COLO829 (cell line): ENCODE measurements around the gene PCDH17.

Experiments
- DNase-seq: peaks from one replicate; pipeline ENCODE4 v3.0.0; 2012; ENCODE audit warnings: low spot score

The PCDH17 gene, protein sequence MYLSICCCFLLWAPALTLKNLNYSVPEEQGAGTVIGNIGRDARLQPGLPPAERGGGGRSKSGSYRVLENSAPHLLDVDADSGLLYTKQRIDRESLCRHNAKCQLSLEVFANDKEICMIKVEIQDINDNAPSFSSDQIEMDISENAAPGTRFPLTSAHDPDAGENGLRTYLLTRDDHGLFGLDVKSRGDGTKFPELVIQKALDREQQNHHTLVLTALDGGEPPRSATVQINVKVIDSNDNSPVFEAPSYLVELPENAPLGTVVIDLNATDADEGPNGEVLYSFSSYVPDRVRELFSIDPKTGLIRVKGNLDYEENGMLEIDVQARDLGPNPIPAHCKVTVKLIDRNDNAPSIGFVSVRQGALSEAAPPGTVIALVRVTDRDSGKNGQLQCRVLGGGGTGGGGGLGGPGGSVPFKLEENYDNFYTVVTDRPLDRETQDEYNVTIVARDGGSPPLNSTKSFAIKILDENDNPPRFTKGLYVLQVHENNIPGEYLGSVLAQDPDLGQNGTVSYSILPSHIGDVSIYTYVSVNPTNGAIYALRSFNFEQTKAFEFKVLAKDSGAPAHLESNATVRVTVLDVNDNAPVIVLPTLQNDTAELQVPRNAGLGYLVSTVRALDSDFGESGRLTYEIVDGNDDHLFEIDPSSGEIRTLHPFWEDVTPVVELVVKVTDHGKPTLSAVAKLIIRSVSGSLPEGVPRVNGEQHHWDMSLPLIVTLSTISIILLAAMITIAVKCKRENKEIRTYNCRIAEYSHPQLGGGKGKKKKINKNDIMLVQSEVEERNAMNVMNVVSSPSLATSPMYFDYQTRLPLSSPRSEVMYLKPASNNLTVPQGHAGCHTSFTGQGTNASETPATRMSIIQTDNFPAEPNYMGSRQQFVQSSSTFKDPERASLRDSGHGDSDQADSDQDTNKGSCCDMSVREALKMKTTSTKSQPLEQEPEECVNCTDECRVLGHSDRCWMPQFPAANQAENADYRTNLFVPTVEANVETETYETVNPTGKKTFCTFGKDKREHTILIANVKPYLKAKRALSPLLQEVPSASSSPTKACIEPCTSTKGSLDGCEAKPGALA (N-terminal part only)

DNA sequence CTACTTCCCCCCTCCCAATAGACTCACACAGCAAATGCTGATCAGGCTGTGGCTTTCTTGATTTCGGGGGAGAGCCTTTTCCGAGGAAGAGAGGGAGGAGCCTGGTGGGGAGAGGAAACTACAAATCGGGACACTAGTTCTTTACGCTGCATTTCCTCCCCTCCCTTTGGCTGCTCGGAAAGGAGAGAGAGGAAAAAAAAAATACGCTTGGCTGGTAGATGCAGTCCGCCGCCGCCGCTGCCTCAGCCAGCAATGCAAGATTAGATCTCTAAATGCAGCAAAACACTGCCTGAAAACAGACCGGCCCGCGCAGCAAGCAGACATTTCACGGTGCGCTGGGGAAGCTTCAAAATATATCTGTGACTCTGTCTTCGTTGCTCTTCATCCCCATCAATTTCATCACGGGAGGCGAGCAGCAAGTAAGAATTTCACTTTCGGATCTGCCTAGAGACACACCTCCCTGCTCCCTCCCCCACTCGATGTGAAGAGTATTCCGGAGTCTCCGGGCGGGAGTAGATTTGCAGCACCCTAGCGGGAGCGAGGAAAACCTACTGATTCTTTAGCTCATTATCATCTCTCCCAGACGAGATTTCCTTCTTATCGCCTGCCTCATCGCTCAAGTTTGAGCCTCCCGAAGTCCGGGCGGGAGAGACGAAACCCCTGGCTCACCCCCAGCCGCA, at the start of gene PCDH17:
TSS of gene PCDH17 (plus strand) at position 149 of the 680 bp plus-strand sequence. CDS start 803 bp downstream, outside the sequence.
- DNase-seq, result no peak

DNA sequence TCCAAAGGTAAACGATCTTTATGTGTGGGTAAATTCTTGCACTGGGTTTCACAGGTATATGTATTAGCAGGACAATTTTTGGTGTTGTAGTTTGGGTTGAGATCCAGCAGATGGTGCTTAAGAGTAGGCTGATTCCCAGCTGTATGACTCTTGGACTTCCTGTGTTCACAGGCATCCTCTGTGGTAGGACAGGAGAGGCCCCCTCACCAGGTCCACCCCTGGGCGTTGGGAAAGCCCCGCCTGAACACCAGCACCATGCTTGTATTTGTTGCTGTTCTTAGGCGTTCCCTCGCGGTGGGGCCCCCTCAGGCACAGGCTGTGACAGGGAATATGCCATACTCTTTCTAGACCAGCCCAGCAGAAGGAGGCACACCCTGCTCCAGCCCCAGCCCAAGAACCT, 49.5 kb upstream of the PCDH17 start:
- no peak for DNase-seq

GRCh38 chr13:57583529-57583928, 48.0 kb upstream of the PCDH17 start:
- DNase-seq, result no peak

DNA sequence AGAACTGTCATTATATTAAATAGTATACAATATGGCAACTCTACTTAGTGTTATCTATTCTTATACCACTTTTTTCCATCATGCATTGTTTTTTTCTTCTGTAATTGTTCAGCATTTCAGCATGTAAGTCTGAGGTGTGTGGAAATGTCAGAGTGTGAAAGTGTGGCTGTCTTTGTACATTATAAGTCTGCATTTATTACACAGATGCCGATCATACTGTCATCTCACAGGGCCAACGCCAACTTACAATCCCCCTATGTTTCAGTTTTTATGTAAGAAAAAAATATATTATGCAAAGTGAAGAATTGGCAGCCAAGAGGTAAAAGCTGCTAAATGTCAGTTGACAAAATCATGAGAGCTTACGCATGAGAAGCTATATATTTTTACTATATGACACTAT, 42.9 kb upstream of the PCDH17 start:
- DNase-seq, result no peak

- DNase-seq, result no peak
These were observed 35.8 kb upstream of the PCDH17 start for GRCh38 chr13:57595775-57596174.

GRCh38 chr13:57601536-57601935, 30.0 kb upstream of the PCDH17 start:
- DNase-seq, result no peak

- no peak for DNase-seq
These were observed 27.1 kb upstream of the PCDH17 start for GRCh38 chr13:57604442-57604841.

- no peak for DNase-seq
These were observed 19.6 kb upstream of the PCDH17 start for GRCh38 chr13:57611969-57612368.

DNA sequence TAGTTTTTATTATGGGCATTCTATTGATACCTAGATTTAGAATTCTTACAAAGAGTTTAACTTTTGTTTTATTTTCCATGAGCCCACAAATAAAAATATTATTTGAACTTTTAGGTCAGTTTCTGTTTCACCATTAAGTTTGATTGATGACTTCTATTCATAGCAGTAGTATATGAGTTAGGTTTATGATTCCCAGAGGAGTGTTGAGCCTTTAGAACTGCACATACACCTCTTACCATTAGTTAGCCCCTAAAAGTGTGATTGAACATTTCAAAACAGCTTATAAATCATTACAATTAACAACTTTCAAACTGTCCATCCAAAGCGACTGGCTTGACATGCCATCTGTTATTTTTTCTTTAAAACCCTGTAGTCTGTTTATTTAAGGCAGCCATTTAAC, 19.0 kb upstream of the PCDH17 start:
- DNase-seq, result no peak

DNA sequence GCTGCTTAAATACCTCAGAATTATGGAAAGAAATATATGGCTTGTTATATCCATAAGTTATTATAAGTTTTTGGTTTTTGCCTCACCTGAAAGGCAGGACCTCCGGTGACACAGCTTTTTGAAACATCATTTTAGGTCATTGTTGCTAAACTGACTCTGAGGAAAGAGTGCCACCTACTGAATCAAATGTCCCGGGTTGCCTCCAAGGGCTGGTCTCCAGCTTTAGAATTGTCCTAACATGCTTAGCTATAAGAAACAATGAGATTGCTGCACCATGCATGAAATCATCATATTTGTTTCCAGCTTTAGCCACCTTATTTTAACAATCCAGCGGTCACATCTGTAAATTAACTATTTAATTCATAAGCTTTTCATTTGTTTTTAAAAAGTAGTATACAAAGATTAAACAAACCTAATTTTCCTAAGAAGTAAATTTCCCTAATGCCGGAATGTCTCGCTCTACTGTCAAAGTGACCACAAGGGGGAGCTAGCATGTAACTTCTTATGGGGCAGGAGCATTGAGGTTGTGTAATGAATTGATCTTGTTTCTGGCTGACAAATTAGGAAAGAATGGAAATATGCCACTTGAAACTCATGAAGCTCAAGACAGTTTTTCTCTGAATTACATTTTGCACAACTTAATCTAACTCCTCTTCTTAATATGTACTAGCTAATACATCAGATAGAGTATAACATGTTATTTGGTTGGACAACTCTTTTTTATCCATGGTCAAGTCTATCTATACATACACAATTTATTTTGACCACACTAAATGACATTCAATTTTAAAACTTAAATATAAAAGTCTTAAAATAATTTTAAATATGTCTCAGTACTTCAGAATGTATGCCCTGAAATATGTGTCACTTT, 6.7 kb upstream of the PCDH17 start:
- peak; percentile 37 for DNase-seq

GRCh38 chr13:57627663-57628062, 3.9 kb upstream of the PCDH17 start:
- peak; percentile 42 for DNase-seq

- no peak for DNase-seq
These were observed 2.1 kb upstream of the PCDH17 start for GRCh38 chr13:57629391-57629804.

DNA sequence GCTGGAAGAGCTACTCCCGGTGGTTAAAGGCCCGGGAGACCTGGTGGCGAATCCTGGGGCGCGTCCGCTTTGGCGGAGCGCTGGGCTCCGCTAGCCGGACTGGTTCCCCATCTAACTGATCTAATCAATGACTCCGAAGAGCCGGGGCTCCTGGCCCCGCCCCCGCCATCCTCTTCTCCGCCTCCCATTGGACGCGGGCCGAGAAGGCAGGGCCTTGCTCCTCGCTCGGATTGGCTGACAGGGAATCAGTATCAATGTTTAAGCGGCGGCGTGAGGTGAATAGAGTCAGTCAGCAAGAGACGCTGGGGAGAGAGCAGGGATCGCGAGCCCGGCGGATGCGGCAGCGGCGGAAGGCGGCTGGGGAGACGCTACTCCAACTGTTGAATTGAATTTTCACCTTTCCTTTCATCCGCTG, 1.7 kb upstream of the PCDH17 start:
- DNase-seq, result peak; percentile 83

GRCh38 chr13:57630661-57631595, 616 bp upstream of the PCDH17 start:
- DNase-seq, result no peak

- DNase-seq, result no peak
These were observed 964 bp downstream of the PCDH17 start for GRCh38 chr13:57632276-57633140.

GRCh38 chr13:57633141-57633949, 1.8 kb downstream of the PCDH17 start:
- DNase-seq, result no peak

DNA sequence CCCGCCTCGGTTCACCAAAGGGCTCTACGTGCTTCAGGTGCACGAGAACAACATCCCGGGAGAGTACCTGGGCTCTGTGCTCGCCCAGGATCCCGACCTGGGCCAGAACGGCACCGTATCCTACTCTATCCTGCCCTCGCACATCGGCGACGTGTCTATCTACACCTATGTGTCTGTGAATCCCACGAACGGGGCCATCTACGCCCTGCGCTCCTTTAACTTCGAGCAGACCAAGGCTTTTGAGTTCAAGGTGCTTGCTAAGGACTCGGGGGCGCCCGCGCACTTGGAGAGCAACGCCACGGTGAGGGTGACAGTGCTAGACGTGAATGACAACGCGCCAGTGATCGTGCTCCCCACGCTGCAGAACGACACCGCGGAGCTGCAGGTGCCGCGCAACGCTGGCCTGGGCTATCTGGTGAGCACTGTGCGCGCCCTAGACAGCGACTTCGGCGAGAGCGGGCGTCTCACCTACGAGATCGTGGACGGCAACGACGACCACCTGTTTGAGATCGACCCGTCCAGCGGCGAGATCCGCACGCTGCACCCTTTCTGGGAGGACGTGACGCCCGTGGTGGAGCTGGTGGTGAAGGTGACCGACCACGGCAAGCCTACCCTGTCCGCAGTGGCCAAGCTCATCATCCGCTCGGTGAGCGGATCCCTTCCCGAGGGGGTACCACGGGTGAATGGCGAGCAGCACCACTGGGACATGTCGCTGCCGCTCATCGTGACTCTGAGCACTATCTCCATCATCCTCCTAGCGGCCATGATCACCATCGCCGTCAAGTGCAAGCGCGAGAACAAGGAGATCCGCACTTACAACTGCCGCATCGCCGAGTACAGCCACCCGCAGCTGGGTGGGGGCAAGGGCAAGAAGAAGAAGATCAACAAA, 2.6 kb downstream of the PCDH17 start:
- DNase-seq, result no peak
